Measurements from ENCODE around the gene ODAD3. TPM values are rescaled to one million over a fixed set of nuclear protein-coding genes. Genes with fewer than 3 reads are reported as not detected.
A peak's percentile ranks its signal among the peaks of the same experiment; 100 is the strongest.

The ODAD3 gene
- total and polyA plus RNA-seq, 2 experiments from 2014 or later: 1.3 to 1.9 TPM

DNA sequence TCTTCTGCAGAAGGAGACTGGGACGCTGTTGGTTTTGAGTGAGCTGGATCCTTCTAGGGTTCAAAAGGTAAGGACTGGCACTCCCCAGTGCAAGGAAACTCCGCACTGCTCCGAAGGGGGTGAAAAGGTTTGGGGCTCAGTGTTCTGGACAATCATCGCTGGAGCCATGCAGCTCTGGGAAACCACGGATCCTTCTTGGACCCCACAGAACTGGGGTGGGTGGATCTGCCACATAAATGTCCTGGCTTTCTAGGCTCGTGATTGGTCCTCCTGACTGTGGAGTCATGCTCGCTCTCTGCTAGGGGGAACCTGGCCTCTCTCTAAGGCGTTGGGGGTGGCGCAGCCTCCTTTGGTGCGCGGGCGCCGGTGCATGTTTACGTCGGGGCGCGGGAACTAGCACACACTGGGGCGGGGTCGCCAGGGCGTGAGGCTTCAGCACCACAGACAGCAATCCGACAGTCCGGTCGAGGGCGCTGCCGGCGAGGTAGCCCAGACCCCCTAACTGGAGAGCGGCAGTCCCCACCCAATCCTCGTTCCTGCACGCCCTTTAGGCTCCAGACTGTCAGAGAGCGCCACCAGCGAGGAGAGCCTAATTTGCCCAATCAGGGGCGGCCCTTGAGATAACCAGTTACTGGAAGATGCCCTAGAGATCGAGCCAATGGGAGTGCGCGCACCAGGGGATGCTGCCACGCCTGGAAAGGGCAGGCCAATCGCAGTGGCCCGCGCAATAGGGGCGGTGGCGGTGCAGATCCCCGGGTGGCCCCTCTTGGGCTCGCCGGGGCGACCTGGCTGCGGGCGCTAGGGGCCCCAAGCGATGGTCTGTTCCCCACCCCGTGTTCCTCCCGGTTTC is 46.8 kb upstream of the ODAD3 start:
- Histone ChIP-seq H2AFZ (no peak overlapping the region), H3K4me2 (peak overlapping the region; percentile 79), H4K20me1 (ENCODE audit: insufficient read depth, poor library complexity, severe bottlenecking) (no peaks in the 10 kb centered on the region), H3K4me1 (ENCODE audit: insufficient read depth) (peaks cover 5% of the 10 kb centered on the region), H3K9me3 (ENCODE audit: low read depth) (no peaks in the 10 kb centered on the region), H3K79me2 (no peaks in the 10 kb centered on the region), H3K36me3 (replicated peaks; ENCODE audit: insufficient read depth, low read depth) (no peaks in the 10 kb centered on the region), H3K4me3 (peak overlapping the region; percentile 33), H3K27me3 (peaks cover 55% of the 10 kb centered on the region), H3K27ac (no peak overlapping the region), H3K9me2 (replicated peaks; ENCODE audit: insufficient read depth) (no peaks in the 10 kb centered on the region)
- peak; percentile 64 for DNase-seq (ENCODE audit: low spot score)
- 13% methylated on average over 48 of the region's 50 CpGs for whole genome bisulfite sequencing (ENCODE audit: low lambda C conversion rate, missing lambda C conversion rate)
- TF ChIP-seq EZH2 (IDR thresholded peaks at IDR 0.05; ENCODE audit: borderline replicate concordance) (peak; percentile 55), EZH2phosphoT487 (IDR thresholded peaks at IDR 0.05; ENCODE audit: low read depth, severe bottlenecking, unreplicated experiment) (no peak)

- no peak within 1 kb of the TSS for H3K4me3 ChIP-seq
- H2AFZ ChIP-seq: no peak within 1 kb of the TSS
- peaks cover 55% of the 10 kb centered on the region for H3K27me3 ChIP-seq
- H3K27ac ChIP-seq: no peak within 1 kb of the TSS
- H4K20me1 ChIP-seq (ENCODE audit: insufficient read depth, poor library complexity, severe bottlenecking): no peaks in the 10 kb centered on the region
- peaks cover 5% of the 10 kb centered on the region for H3K4me1 ChIP-seq (ENCODE audit: insufficient read depth)
- H3K9me2 ChIP-seq (replicated peaks; ENCODE audit: insufficient read depth): no peaks in the 10 kb centered on the region
- no peaks in the 10 kb centered on the region for H3K9me3 ChIP-seq (ENCODE audit: low read depth)
- H3K36me3 ChIP-seq (replicated peaks; ENCODE audit: insufficient read depth, low read depth): no peaks in the 10 kb centered on the region
- DNase-seq (ENCODE audit: low spot score): no peak
- H3K4me2 ChIP-seq: peak within 1 kb of the TSS; percentile 79
- no peaks in the 10 kb centered on the region for H3K79me2 ChIP-seq
- WGBS (ENCODE audit: low lambda C conversion rate, missing lambda C conversion rate): 24% methylated on average over 25 of the region's 77 CpGs
- TF ChIP-seq EZH2 (IDR thresholded peaks at IDR 0.05; ENCODE audit: borderline replicate concordance) (no peak), EZH2phosphoT487 (IDR thresholded peaks at IDR 0.05; ENCODE audit: low read depth, severe bottlenecking, unreplicated experiment) (no peak)
- TF ChIP-seq, protein P1, sequence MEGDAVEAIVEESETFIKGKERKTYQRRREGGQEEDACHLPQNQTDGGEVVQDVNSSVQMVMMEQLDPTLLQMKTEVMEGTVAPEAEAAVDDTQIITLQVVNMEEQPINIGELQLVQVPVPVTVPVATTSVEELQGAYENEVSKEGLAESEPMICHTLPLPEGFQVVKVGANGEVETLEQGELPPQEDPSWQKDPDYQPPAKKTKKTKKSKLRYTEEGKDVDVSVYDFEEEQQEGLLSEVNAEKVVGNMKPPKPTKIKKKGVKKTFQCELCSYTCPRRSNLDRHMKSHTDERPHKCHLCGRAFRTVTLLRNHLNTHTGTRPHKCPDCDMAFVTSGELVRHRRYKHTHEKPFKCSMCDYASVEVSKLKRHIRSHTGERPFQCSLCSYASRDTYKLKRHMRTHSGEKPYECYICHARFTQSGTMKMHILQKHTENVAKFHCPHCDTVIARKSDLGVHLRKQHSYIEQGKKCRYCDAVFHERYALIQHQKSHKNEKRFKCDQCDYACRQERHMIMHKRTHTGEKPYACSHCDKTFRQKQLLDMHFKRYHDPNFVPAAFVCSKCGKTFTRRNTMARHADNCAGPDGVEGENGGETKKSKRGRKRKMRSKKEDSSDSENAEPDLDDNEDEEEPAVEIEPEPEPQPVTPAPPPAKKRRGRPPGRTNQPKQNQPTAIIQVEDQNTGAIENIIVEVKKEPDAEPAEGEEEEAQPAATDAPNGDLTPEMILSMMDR (IDR thresholded peaks at IDR 0.05; ENCODE audit: poor library complexity): no peak
Measured at GRCh38 chr19:11480715-11481533, 46.0 kb upstream of the ODAD3 start, which contains the start of gene ELAVL3. Gene ELAVL3 (minus strand): TSS chr19:11481046. CDS start chr19:11480608, 438 bp downstream.

DNA sequence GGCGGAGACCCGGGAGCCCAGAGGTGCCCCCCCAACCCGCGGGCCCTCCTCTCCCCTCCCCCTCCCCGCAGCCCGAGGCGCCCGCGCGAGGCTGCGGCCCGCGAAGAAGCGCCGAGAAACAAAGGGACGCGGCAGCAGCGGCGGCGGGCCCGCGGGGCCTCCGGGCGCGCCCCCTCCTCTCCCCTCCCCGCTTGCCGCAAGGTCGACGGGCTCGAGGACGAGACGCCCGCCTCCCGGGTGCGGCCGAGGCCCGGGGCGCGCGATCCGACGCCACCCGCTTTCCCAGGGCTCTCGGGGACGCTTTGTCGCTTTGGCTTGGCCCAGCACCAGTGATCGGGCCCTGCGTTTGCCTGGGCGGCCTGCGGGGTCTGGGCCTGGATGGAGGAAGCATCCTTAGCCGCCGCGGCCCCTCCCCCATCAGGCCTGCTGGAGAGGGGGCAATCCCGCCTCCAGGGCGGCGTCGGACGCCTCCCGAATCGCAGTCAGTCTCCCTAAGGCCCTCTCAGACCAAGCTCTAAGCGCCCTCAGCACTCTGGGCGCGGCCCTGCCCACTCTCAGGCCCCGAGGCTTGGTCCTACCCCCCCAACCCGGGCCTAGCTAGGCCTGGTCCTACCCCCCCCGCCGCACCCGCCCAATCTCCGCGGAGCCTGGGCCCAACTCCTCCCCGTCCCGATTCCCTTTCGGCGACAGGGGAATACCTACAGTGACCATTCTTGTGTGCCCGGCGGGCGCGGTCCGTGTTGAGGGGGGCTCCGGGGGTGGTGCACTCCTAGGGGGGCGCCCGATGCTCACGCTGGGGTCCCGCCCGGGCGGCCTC is 45.2 kb upstream of the ODAD3 start:
- Histone ChIP-seq H3K4me1 (ENCODE audit: insufficient read depth) (peaks cover 5% of the 10 kb centered on the region), H2AFZ (no peak overlapping the region), H4K20me1 (ENCODE audit: insufficient read depth, poor library complexity, severe bottlenecking) (no peaks in the 10 kb centered on the region), H3K9me3 (ENCODE audit: low read depth) (no peaks in the 10 kb centered on the region), H3K27me3 (peaks cover 55% of the 10 kb centered on the region), H3K9me2 (replicated peaks; ENCODE audit: insufficient read depth) (no peaks in the 10 kb centered on the region), H3K4me2 (peak overlapping the region; percentile 73), H3K27ac (no peak overlapping the region), H3K4me3 (no peak overlapping the region), H3K79me2 (no peaks in the 10 kb centered on the region), H3K36me3 (replicated peaks; ENCODE audit: insufficient read depth, low read depth) (no peaks in the 10 kb centered on the region)
- WGBS (ENCODE audit: low lambda C conversion rate, missing lambda C conversion rate): 12% methylated on average over 31 of the region's 86 CpGs
- TF ChIP-seq, protein P1 (IDR thresholded peaks at IDR 0.05; ENCODE audit: poor library complexity): no peak
- peak; percentile 82 for TF ChIP-seq EZH2 (IDR thresholded peaks at IDR 0.05; ENCODE audit: borderline replicate concordance)
- TF ChIP-seq EZH2phosphoT487 (IDR thresholded peaks at IDR 0.05; ENCODE audit: low read depth, severe bottlenecking, unreplicated experiment): no peak
- DNase-seq (ENCODE audit: low spot score): no peak

All from hepatocyte (in vitro differentiated cells).